ENCODE measurements around the gene DENND1A.
A peak's percentile ranks its signal among the peaks of the same experiment; 100 is the strongest.
"Not testable (repeated sequence)": the region's sequence is repeated elsewhere in the genome, so short reads cannot be mapped to it uniquely, and the experiment has no call there.

DENND1A gene, protein sequence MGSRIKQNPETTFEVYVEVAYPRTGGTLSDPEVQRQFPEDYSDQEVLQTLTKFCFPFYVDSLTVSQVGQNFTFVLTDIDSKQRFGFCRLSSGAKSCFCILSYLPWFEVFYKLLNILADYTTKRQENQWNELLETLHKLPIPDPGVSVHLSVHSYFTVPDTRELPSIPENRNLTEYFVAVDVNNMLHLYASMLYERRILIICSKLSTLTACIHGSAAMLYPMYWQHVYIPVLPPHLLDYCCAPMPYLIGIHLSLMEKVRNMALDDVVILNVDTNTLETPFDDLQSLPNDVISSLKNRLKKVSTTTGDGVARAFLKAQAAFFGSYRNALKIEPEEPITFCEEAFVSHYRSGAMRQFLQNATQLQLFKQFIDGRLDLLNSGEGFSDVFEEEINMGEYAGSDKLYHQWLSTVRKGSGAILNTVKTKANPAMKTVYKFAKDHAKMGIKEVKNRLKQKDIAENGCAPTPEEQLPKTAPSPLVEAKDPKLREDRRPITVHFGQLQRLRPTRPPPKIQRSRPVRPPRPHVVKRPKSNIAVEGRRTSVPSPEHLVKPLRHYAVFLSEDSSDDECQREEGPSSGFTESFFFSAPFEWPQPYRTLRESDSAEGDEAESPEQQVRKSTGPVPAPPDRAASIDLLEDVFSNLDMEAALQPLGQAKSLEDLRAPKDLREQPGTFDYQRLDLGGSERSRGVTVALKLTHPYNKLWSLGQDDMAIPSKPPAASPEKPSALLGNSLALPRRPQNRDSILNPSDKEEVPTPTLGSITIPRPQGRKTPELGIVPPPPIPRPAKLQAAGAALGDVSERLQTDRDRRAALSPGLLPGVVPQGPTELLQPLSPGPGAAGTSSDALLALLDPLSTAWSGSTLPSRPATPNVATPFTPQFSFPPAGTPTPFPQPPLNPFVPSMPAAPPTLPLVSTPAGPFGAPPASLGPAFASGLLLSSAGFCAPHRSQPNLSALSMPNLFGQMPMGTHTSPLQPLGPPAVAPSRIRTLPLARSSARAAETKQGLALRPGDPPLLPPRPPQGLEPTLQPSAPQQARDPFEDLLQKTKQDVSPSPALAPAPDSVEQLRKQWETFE

DNA sequence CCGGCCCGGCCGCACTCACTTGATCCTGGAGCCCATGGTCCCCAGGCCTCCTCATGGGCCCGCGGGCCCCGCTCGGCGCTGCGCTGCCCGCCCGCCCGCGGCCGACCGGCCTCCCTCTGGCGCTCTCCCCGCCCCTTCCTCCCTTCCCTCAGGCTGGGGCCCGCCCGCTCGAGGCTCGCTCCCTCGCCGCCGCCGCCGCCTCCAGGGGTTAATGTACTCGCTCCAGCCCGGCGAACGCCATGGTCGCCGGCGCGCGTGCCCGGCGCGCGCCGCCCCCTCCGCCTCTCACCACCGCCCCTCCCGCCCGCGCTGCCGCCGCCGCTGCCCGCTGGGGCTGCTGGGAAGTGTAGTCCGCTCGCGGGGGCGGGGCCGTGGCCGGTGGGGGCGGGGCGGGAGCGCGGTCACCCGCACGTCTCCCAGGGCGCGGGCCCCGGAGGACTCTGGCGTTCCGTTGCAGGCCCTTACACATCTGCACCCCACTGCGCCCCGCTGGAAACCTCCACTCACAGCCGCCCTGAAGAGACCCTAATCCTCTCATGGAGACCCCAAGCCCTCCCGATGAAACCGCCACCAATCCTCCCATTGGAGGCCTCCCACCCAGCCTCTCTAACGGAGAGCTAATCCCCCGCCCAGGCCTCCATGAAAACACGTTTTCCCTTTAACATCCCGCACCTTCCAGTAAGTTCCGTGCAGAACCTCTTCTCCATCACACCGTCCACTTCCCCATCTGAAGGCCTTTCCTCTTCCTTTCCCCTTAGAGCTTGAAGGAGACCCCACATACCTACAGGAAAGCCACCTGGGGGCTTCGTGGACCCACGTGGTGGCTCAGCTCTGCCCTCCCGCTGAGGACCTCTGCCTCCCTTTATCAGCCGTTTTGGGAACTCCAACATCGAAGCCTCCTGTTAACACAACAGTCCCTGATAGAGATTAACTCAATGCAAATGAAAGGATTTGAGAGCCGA, at the start of gene DENND1A:
Gene DENND1A, minus strand, starts transcription at position 257 of the 962 bp plus-strand sequence. Its CDS starts 221 bp downstream, at position 36.
- peak; percentile 88 for DNase-seq

- no peak for DNase-seq
These were observed 49.1 kb upstream of the DENND1A start for GRCh38 chr9:123978981-123979380.

DNA sequence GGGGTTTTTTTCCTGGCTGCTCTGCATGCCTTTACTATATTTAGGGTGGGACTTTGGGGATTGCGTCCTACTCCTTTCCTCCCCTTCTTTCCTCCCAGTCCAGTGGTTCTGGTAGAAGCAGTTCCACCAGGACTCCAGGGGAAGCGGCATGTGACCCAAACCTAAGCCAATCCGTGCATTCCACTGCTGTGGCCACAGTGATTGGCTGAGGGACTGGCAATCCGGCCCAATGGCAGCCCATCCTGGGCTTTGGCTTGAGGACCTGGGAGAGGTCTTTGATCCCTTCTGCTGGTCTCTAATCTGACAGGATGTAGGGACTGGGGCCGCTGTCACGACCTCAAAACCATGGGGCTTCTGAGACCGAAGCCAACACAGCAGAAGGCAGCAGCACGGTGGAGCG, 46.7 kb upstream of the DENND1A start:
- not testable (repeated sequence) for DNase-seq

GRCh38 chr9:123975871-123976270, 45.9 kb upstream of the DENND1A start:
- DNase-seq, result no peak

DNA sequence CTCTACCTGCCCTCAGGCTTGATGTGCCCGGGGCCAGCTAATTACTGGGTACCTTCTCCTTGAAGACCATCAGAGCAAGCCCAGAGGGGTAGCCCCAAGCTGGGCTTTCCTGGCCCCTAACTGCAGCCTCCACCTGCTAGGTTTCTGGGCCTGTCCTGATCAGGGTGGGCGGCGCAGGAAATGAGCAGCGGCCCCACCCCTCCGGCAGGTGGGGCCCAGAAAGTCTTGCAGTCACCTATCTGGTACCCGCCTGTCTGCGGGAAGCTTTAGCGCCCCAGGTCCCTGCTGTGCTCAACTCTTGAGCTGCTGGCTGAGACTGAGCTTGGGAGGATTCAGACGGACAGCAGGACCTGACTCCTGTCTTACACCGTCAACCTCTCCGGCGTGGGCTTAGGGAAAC, 44.5 kb upstream of the DENND1A start:
- no peak for DNase-seq

- no peak for DNase-seq
These were observed 43.8 kb upstream of the DENND1A start for GRCh38 chr9:123973590-123974223.

DNA sequence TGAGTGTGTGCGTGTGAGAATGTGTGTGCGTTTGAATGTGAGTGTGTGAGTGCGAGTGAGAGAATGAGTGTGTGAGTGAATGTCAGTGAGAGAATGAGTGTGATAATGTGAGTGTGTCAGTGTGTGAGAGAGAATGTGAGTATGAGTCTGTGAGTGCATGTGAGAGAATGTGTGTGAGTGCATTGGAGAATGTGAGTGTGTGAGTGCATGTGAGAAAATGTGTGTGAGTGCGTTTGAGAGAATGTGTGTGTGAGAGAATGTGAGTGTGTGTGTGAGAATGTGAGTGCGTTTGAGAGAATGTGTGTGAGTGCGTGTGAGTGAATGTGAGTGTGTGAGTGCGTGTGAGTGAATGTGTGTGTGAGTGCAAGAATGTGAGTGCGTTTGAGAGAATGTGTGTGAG, 42.7 kb upstream of the DENND1A start:
- no peak for DNase-seq

GRCh38 chr9:123967323-123967722, 37.4 kb upstream of the DENND1A start:
- DNase-seq, result no peak

- DNase-seq, result no peak
These were observed 36.1 kb upstream of the DENND1A start for GRCh38 chr9:123965801-123966686.

GRCh38 chr9:123964761-123965160, 34.8 kb upstream of the DENND1A start:
- DNase-seq, result no peak

DNA sequence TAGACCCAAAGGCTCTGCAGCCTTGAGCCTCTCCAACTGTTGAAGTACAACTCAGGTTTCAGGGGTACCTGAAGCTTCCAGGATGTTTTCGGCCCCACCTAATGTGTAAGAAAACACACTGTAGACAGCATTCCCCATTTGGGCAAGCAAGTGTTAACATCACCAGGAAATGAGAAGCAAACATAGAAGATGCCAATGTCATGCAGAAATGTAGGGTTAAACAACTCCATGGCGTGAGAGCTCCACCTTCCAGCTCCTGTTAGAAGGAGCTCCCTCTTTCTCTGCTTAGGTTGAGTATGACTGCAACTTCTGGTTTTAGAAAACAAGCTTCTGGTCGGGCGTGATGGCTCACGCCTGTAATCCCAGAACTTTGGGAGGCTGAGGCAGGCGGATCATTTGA, 31.0 kb upstream of the DENND1A start:
- DNase-seq, result no peak

DNA sequence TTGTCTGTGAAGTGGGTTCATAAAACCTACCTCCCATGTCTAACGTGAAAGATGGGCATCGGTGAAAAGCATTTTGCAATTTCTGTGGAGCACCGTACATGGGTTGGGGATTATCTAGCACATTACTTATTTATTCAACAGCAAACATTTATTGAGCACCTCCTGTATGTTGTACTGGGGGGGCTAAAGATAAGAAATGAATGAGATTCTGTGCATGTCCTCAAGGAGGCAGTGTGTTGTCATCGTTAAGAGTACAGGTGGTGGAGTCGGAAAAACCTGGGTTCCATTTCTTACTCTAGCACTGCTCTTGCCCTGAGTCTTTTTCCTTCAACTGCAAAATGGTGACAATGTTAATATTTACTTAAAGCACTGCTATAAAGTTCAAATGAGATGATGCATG, 30.4 kb upstream of the DENND1A start:
- DNase-seq, result no peak

GRCh38 chr9:123959787-123960186, 29.9 kb upstream of the DENND1A start:
- no peak for DNase-seq

GRCh38 chr9:123957731-123958130, 27.8 kb upstream of the DENND1A start:
- no peak for DNase-seq

GRCh38 chr9:123957168-123957721, 27.3 kb upstream of the DENND1A start:
- DNase-seq, result no peak

- no peak for DNase-seq
These were observed 25.7 kb upstream of the DENND1A start for GRCh38 chr9:123955637-123956036.

- DNase-seq, result no peak
These were observed 24.8 kb upstream of the DENND1A start for GRCh38 chr9:123954518-123955280.

DNA sequence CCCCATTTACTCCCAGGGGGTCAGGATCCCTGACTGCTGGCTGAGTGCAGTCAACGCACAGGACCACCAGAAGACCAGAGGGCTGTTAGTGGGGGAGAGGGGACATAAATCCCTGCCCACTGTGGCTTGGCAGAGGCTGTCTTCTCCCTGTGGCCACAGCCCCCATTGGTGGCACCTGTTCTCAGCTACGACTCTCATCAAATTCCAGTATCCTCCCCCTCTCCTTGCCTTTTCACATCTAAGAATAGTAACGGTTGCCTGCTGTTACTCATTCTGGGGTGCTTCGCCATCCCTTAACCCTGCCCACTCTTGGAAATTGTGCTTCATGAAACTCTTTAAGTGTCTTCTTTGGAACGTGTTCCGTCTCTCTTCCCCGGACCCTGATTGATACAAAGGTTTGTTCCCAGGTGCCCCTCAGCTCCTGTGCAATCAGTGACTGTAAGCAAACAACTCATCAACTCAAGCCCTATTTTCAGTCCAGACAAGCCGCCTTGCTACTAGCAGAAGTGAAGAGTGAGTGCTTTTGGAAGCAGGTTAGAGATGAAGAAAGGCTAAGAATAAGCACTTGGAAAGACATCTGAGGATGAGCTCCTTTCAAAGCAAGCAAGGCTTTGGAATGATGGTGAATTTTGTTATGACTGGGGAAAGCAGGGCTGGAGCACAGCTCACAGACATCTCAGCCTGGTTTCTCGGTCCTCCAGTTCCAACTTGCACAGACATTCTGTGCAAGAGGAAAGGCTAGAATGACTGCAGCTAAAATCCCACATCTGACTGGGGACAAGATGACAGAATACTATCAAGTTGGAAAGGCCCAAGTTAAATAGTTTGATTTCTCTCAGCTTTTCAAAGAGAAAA, 22.9 kb upstream of the DENND1A start:
- DNase-seq, result no peak

DNA sequence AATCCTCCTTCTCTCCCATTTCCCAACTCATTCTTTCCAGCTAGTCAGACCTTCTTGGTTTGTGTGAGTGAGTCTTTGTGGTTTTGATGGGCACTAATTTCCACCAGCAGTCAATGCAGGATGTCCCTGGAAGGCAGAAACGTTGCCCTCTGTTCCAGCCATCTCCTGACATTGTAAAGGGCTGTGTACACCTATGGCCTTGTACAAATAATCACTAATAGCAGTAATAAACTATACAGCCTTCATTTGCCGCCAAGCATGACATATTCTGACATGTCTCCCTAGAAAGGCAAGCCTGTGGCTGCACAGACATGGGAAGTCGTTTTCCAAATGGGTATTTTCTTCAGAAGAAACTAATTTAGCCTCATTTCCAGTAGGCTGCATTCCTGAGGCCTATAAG, 18.4 kb upstream of the DENND1A start:
- no peak for DNase-seq

Data from activated naive CD4-positive, alpha-beta T cell treated with Interleukin-2 at 50 U/mL for 16 hours (primary cell).